Loucy (cell line): ENCODE data around the gene WASHC1.
"Not testable (repeated sequence)": the region's sequence is repeated elsewhere in the genome, so short reads cannot be mapped to it uniquely, and the experiment has no call there.

Experiments
- H2AFZ ChIP-seq: fragments of 200-600 bp; sonication (generic); 2 replicates; pipeline ENCODE4 v1.6.0; 2016; ENCODE audit warnings: antibody characterized with exemption, mild to moderate bottlenecking, low read length, moderate library complexity
- H3F3A ChIP-seq: fragments of 200-600 bp; 2 replicates; pipeline ENCODE4 v1.6.0; 2016; ENCODE audit warnings: antibody characterized with exemption, low read depth, mild to moderate bottlenecking
- H3K27me3 ChIP-seq: fragments of 200-600 bp; sonication (generic); 2 replicates; pipeline ENCODE4 v1.6.1; 2014; ENCODE audit warnings: low read length, mild to moderate bottlenecking; ENCODE audit not compliant: insufficient read depth, poor library complexity, severe bottlenecking
- H3K36me3 ChIP-seq: fragments of 200-600 bp; sonication (generic); 2 replicates; pipeline ENCODE4 v1.6.1; 2016; ENCODE audit warnings: low read length; ENCODE audit not compliant: insufficient read depth
- H3K4me1 ChIP-seq: fragments of 200-600 bp; sonication (generic); 2 replicates; pipeline ENCODE4 v1.5.1; 2014; ENCODE audit warnings: low read length, mild to moderate bottlenecking; ENCODE audit not compliant: insufficient read depth, poor library complexity, severe bottlenecking
- H3K4me2 ChIP-seq: fragments of 200-600 bp; sonication (generic); 2 replicates; pipeline ENCODE4 v1.6.0; 2014; ENCODE audit warnings: antibody characterized with exemption, low read length, low read depth, mild to moderate bottlenecking; ENCODE audit not compliant: poor library complexity, severe bottlenecking
- H3K4me3 ChIP-seq: fragments of 200-600 bp; sonication (generic); 2 replicates; pipeline ENCODE4 v1.5.1; 2014; ENCODE audit warnings: low read length, mild to moderate bottlenecking, mixed read lengths; ENCODE audit not compliant: poor library complexity, severe bottlenecking
- H3K79me2 ChIP-seq: fragments of 200-600 bp; sonication (generic); 2 replicates; pipeline ENCODE4 v1.6.1; 2014; ENCODE audit warnings: low read length; ENCODE audit not compliant: insufficient read depth
- H3K9ac ChIP-seq: fragments of 200-600 bp; sonication (generic); 2 replicates; pipeline ENCODE4 v1.6.0; 2014; ENCODE audit warnings: mild to moderate bottlenecking, low read depth, low read length, moderate library complexity; ENCODE audit not compliant: poor library complexity, severe bottlenecking
- H3K9me2 ChIP-seq: fragments of 200-600 bp; sonication (generic); replicated peaks from 2 replicates; pipeline ENCODE4 v1.6.1; 2016; ENCODE audit warnings: low read depth, low read length, mixed read lengths
- H3K9me3 ChIP-seq: fragments of 200-600 bp; sonication (generic); 2 replicates; pipeline ENCODE4 v1.6.1; 2014; ENCODE audit warnings: mild to moderate bottlenecking, antibody characterized with exemption, low read length, low read depth; ENCODE audit not compliant: insufficient read depth
- H4K20me1 ChIP-seq: fragments of 200-600 bp; sonication (generic); 2 replicates; pipeline ENCODE4 v1.6.0; 2014; ENCODE audit warnings: antibody characterized with exemption, low read length, mild to moderate bottlenecking; ENCODE audit not compliant: insufficient read depth, poor library complexity, severe bottlenecking

WASHC1 gene

DNA sequence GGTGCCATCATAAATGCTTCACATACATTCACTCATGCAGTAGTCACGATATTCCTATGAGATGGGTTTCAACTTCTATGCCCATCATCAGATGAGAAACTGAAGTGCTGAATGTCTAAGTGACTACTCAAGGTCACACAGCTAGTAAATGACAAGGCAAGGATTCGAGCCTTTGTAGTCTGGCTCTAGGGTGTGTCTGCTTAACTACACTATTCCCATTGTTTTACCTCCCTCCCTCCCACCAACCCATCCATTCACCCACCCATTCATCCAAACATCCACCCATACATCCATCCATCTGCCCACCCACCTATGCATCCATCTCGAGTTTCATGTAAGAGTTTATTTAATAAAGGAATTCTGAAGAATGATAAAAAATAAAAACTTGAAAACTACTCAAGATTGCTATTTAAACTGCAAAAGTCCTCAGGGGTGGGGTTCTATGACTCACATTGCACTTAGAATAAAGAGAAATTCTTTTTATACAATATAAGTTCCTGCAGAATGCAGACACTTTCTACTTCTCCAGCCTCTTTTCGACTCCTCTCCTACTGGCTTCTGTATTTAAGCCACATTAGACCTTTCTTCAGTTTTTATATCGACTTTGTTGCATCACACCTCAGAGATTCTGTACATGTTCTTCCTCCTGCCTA lies 19.1 kb upstream of the WASHC1 start:
- not testable (repeated sequence) for H3K9me3 ChIP-seq, H3K9ac ChIP-seq, H3K9me2 ChIP-seq, H3K4me3 ChIP-seq, H3K4me2 ChIP-seq, H3K79me2 ChIP-seq, H2AFZ ChIP-seq, H3F3A ChIP-seq, H3K36me3 ChIP-seq, H4K20me1 ChIP-seq, H3K27me3 ChIP-seq, H3K4me1 ChIP-seq

DNA sequence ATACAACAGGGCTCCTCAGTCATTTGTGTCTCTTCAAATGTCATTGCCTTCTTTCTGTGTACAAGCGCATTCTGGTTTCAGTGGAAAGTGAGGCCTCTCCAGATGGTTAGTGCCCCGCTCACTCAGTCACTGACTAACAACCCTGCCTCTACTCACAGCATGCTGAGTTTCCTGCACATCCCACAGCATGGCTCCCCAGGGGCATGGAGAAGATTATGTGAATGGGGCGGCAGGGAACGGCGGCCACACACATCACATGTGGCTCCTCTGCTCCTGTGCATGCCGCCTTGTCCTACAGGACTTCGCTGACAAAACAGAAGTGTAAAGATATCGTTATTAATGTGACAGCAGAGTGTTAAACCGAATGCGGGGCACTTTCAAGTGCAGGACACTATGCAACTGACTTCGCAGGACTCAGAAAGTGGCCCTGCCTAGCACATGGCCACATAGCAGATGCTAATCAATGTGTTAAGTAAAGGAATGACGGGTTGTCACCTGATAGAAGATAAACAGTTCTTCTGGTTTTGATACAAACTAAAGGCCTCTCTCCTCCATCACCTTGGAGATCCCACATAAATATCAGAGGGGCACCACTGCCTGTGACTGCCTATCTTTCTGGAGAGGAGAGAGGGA lies 17.5 kb upstream of the WASHC1 start:
- H3K9ac ChIP-seq, H3K4me3 ChIP-seq, H3K4me1 ChIP-seq, H3K27me3 ChIP-seq, H3K9me3 ChIP-seq, H3K36me3 ChIP-seq, H3K79me2 ChIP-seq, H4K20me1 ChIP-seq, H3K4me2 ChIP-seq, H2AFZ ChIP-seq, H3K9me2 ChIP-seq, H3F3A ChIP-seq: not testable (repeated sequence)

DNA sequence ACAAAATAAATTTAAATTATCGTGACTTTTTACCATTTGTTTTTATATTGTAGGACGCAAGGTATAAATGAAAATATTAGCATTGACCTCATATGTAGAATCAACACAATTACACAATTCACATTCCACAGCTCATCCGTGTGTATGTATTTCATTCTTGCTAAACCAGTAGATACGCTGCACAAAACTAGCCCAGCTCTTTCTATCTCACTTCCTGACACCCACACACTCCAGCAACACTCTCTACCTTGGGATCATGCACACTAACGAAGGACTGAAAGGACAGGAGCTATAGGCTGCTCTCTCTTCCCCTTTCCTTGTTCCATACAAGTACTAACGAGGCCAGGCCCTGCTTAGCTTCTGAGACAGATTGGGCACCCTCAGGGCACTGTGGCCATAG lies 16.9 kb upstream of the WASHC1 start:
- not testable (repeated sequence) for H3K4me3 ChIP-seq, H2AFZ ChIP-seq, H3K9me2 ChIP-seq, H3F3A ChIP-seq, H3K4me2 ChIP-seq, H3K9me3 ChIP-seq, H3K9ac ChIP-seq, H3K36me3 ChIP-seq, H4K20me1 ChIP-seq, H3K27me3 ChIP-seq, H3K79me2 ChIP-seq, H3K4me1 ChIP-seq

DNA sequence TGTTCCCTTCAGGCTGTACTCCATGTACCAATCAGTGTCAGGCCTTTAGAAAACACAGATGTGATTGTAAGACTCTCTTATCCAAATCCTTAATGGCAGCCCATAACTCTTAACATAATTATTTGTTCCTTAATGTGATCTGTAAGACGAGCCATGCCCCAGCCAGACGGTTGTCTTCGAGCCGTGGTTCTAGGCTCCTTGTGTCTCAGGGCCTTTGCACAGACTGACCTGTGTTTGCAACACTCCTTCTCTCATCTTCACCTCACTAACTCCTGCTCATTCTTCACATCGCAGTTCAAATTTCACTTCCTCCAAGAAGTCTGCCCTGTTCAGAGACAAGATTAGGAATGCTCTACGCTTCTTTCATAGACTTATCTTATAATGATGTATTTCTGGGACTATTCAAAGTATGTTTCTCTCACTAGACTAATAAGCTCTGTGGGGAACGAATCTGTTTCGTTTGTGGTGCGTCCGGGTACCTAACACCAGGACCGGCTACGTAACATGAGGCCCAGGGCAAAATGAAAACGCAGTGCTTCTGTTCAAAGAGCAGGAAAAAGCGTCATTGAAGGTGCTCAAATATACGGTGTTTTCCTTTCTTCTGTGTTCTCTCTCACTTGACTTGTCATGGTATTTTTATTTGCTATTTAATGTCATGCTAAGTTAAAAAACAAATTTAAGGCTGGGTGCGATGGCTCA lies 16.1 kb upstream of the WASHC1 start:
- H3K27me3 ChIP-seq, H3K36me3 ChIP-seq, H3K79me2 ChIP-seq, H3K9me3 ChIP-seq, H3K4me2 ChIP-seq, H4K20me1 ChIP-seq, H2AFZ ChIP-seq, H3K9me2 ChIP-seq, H3K4me1 ChIP-seq, H3F3A ChIP-seq, H3K4me3 ChIP-seq, H3K9ac ChIP-seq: not testable (repeated sequence)

DNA sequence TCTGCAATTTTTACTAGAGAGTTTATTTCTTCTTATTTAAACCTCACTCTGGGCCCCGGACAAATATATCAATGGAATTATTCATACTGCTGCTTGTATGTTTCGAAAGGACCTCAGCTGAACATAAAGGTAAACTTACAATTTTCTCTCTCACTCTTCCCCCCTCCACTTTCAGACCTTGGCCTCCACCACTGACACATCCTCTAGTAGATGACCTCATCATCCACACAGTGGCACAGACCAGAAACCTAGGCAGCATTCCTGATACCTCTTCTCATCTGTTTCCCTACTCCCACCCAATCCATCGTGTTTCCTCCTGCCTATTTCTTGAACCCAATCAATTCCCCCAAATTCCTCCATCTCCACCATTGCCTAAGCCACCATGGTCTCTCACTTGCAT lies 15.2 kb upstream of the WASHC1 start:
- H3K36me3 ChIP-seq, H3K4me2 ChIP-seq, H3K27me3 ChIP-seq, H4K20me1 ChIP-seq, H3K79me2 ChIP-seq, H3K9me2 ChIP-seq, H2AFZ ChIP-seq, H3F3A ChIP-seq, H3K4me1 ChIP-seq, H3K4me3 ChIP-seq, H3K9me3 ChIP-seq, H3K9ac ChIP-seq: not testable (repeated sequence)

DNA sequence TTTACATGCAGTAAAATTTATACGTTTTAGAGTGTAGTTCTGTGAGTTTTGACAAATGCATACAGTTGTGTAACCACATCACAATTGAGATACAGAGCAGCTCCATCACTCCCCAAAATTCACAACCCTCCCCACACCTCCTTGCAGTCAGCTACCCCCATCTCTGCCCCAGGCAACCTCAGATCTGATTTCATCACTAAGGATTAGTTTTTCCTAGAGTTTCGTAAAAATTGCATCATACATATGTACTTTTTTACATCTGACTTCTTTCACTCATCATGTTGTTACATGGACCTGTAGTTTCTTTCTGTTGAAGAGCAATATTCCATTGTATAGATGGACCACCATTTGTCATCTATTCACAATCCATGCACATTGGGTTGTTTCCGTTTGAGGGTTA lies 14.4 kb upstream of the WASHC1 start:
- H3K4me3 ChIP-seq, H4K20me1 ChIP-seq, H3K4me1 ChIP-seq, H3K27me3 ChIP-seq, H3K9ac ChIP-seq, H3K36me3 ChIP-seq, H3K9me2 ChIP-seq, H3K79me2 ChIP-seq, H3K9me3 ChIP-seq, H3F3A ChIP-seq, H2AFZ ChIP-seq, H3K4me2 ChIP-seq: not testable (repeated sequence)

DNA sequence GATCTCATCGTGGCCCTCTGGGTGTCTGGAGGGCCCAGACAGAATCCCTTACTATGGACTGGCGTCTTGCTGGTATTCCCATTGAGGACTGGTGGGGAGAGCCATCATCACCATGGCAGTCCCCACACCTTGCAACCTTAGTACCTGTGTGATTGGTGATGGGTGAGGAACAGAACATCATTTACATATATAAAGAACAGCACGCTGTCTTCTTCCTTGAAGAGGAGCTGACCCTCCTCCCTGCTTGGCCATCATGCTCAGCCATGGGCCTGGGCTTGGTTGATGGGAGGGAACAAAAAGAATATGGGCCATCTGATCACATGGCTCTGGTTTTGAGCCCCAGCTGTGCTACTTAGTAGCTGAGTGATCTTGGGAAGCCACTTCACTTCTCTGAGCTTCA lies 13.9 kb upstream of the WASHC1 start:
- H3K79me2 ChIP-seq, H3K9me3 ChIP-seq, H3K4me2 ChIP-seq, H3F3A ChIP-seq, H4K20me1 ChIP-seq, H3K27me3 ChIP-seq, H3K36me3 ChIP-seq, H3K4me1 ChIP-seq, H2AFZ ChIP-seq, H3K9me2 ChIP-seq, H3K9ac ChIP-seq, H3K4me3 ChIP-seq: not testable (repeated sequence)
